ENCODE measurements around the gene STPG4. TPM values are rescaled to one million over a fixed set of nuclear protein-coding genes. Genes with fewer than 3 reads are reported as not detected.

Gene STPG4
- total and polyA plus RNA-seq, 12 donors, result 0.06 to 0.45 (median 0.44) TPM; not detected in 9

DNA sequence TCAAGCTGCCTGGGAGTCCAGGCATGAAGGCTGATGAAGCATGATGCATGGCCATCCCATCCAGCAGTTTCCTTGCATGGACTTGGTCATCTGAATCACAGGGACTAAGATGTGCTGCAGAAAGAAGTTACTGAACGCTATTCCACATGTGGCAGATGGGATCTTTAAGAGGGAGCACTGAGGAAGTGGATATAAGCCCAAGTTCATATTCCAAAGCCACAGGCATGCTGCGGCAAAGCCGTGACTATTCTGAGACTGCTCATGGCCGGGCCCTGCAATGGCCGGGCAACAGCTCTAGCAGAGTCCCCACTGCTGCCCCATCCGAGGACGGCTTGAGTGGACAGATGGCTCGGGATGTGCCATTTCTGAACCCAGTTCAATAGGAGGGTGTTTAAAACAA is 61.5 kb downstream of the STPG4 start:
- TF ChIP-seq, protein P1, sequence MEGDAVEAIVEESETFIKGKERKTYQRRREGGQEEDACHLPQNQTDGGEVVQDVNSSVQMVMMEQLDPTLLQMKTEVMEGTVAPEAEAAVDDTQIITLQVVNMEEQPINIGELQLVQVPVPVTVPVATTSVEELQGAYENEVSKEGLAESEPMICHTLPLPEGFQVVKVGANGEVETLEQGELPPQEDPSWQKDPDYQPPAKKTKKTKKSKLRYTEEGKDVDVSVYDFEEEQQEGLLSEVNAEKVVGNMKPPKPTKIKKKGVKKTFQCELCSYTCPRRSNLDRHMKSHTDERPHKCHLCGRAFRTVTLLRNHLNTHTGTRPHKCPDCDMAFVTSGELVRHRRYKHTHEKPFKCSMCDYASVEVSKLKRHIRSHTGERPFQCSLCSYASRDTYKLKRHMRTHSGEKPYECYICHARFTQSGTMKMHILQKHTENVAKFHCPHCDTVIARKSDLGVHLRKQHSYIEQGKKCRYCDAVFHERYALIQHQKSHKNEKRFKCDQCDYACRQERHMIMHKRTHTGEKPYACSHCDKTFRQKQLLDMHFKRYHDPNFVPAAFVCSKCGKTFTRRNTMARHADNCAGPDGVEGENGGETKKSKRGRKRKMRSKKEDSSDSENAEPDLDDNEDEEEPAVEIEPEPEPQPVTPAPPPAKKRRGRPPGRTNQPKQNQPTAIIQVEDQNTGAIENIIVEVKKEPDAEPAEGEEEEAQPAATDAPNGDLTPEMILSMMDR (IDR thresholded peaks at IDR 0.05), result no peak
- no peaks in the 10 kb centered on the region for H3K36me3 ChIP-seq
- H3K27ac ChIP-seq, result no peak overlapping the region
- no peaks in the 10 kb centered on the region for H3K9me3 ChIP-seq
- 95 to 98% methylated on average over 8 of the region's 8 CpGs for WGBS, 2 donors
- intact Hi-C loops (cut with DNase I), result loop anchor here in 1 of 10 donors (5.0 kb wide), 1 partner anchor 49 kb away; no protein-coding TSS in a partner anchor
- peaks cover 3 to 31% (median 20%) of the 10 kb centered on the region in 9 donors for H3K4me1 ChIP-seq
- H3K27me3 ChIP-seq, result no peaks in the 10 kb centered on the region
- DNase-seq (no peak), ATAC-seq (no peak)
- H3K4me3 ChIP-seq, result no peak overlapping the region

DNA sequence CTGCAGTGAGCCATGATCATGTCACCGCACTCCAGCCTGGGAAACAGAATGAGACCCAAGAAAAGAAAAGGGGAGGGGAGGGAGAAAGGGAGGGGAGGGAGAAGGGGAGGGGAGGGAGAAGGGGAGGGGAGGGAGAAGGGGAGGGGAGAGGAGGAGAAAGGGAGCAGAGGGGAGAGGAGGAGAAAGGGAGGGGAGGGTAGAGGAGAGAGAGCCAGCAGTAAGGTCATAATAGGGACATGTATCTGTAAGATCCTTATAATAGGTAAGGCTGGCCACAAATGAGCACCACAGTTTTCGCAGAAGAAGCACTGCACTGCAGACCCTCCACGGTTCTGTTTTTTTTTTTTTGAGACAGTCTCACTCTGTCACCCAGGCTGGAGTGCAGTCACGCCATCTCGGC is 62.6 kb downstream of the STPG4 start:
- Histone ChIP-seq H3K4me1 (peaks cover 9 to 43% (median 32%) of the 10 kb centered on the region in 9 donors), H3K27ac (no peak overlapping the region), H3K36me3 (no peaks in the 10 kb centered on the region), H3K9me3 (no peaks in the 10 kb centered on the region), H3K4me3 (no peak overlapping the region), H3K27me3 (no peaks in the 10 kb centered on the region)
- DNase-seq (no peak), ATAC-seq (no peak)
- 93 to 97% methylated on average over 5 of the region's 5 CpGs for WGBS, 2 donors
- TF ChIP-seq, protein P1 (IDR thresholded peaks at IDR 0.05), result no peak
- intact Hi-C loops (cut with DNase I), result loop anchor here in 1 of 10 donors (5.0 kb wide), 1 partner anchor 50 kb away; no protein-coding TSS in a partner anchor

GRCh38 chr2:47091118-47091517 is 64.0 kb downstream of the STPG4 start:
- 71 to 76% methylated on average over 2 of the region's 2 CpGs for WGBS, 2 donors
- intact Hi-C loops (cut with DNase I), result loop anchor here in 1 of 10 donors (5.0 kb wide), 1 partner anchor 51 kb away; no protein-coding TSS in a partner anchor
- peaks cover 10 to 56% (median 45%) of the 10 kb centered on the region in 9 donors for H3K4me1 ChIP-seq
- no peak overlapping the region for H3K27ac ChIP-seq
- TF ChIP-seq, protein P1 (IDR thresholded peaks at IDR 0.05), result no peak
- H3K9me3 ChIP-seq, result no peaks in the 10 kb centered on the region
- DNase-seq (no peak), ATAC-seq (no peak)
- H3K4me3 ChIP-seq, result no peak overlapping the region
- H3K36me3 ChIP-seq, result no peaks in the 10 kb centered on the region
- no peaks in the 10 kb centered on the region for H3K27me3 ChIP-seq

- peak in 7 of 8 donors; percentile 4 to 27 (median 9) for ATAC-seq
- intact Hi-C loops (cut with DNase I), result loop anchor here in 3 of 10 donors (5.0 to 10.0 kb wide), 2 partner anchors 83 to 186 kb away; no protein-coding TSS in a partner anchor
- H3K4me1 ChIP-seq, result peaks cover 17 to 71% (median 58%) of the 10 kb centered on the region in 9 donors
Observed at GRCh38 chr2:47089083-47089464, 66.0 kb downstream of the STPG4 start.

More at GRCh38 chr2:47089083-47089464, 66.0 kb downstream of the STPG4 start:
- peak overlapping the region in 8 of 10 donors; percentile 51 to 78 (median 67) for H3K27ac ChIP-seq
- no peaks in the 10 kb centered on the region for H3K9me3 ChIP-seq
- no peak overlapping the region for H3K4me3 ChIP-seq
- H3K36me3 ChIP-seq, result no peaks in the 10 kb centered on the region
- H3K27me3 ChIP-seq, result no peaks in the 10 kb centered on the region
- TF ChIP-seq, protein P1 (IDR thresholded peaks at IDR 0.05), result no peak
- WGBS, 2 donors, result 52 to 54% methylated on average over 6 of the region's 6 CpGs
- no peak for DNase-seq

Measured in heart right ventricle (tissue), 16 donors.